LNCAP (cell line): ENCODE results near the gene TAOK1.

Experiments
- CTCF ChIP-seq: fragments of 450-650 bp; IDR thresholded peaks from 2 replicates; pipeline ENCODE4 v1.5.1; 2017; ENCODE audit warnings: mild to moderate bottlenecking

TAOK1 gene

GRCh38 chr17:29546085-29546484 is 155.9 kb downstream of the TAOK1 start:
- TF ChIP-seq CTCF, result no peak

GRCh38 chr17:29546830-29547229 is 156.7 kb downstream of the TAOK1 start:
- TF ChIP-seq CTCF, result no peak

GRCh38 chr17:29549177-29549923 is 159.2 kb downstream of the TAOK1 start:
- no peak for TF ChIP-seq CTCF

- TF ChIP-seq CTCF, result no peak
These were observed 165.7 kb downstream of the TAOK1 start for GRCh38 chr17:29555840-29556239.

- TF ChIP-seq CTCF, result no peak
These were observed 167.0 kb downstream of the TAOK1 start for GRCh38 chr17:29557085-29557738.

- no peak for TF ChIP-seq CTCF
These were observed 167.6 kb downstream of the TAOK1 start for GRCh38 chr17:29557739-29558116.

- TF ChIP-seq CTCF, result peak; percentile 48; the same call in 1 of the 2 replicates
These were observed 169.5 kb downstream of the TAOK1 start for GRCh38 chr17:29559640-29560039.
